Measurements from ENCODE around the gene WNK2.

The WNK2 gene

DNA sequence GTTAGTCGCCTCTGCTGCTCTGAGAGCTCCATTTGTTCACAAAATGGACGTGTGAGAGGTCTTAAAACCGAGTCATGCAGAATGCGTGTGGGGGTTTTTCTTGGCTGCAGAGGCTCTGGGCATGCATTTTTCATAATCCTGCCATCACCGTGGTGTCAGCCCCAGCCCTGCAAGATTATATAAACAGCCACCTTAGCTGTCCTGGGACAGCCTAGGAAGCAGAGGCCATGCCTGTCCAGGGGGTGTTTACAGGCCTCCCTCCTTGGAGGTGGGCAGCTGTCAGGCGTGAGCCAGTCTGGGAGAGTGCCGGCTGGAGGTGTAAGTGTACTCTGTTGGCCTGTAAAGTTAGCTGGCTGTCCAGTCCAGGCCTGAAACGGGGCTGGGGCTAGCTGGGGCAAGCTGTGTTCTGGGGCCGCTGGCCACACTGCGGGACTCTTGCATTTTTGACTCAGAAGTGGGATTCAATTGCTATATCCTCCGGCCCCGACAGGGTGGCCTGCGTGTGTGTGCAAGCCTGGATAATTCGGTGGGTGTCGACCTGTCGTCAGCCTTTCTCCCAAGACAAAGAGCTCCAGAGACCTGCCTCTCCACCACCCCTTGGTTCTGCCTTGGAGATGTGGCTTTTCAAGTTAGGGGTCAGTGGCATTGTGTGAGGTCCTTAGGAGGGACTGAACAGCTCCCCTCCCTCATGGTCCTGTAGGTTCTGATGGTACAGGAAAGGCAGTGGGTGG is 2.4 kb downstream of the WNK2 start:
- no peak for DNase-seq

GRCh38 chr9:93187047-93187446 is 3.1 kb downstream of the WNK2 start:
- no peak for DNase-seq

DNA sequence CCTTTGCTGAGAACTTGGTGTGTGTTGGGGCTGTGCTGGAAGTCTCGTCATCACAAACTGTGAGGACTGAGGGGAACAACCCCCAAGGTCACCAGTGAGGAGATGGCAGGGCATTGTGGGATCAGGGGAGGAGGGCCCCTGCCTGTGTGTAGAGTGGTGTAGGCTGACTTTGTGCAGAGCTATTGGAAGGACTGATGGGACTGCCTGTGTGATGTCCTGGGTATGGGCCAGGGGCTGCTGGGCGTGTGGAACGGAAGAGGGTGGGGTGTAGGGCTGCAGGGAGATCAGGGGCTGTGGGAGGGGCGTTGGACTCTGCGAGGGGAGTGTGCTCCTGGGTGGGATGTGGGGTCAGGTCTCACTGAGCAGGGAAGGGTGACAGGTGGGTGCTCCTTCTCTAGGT is 3.6 kb downstream of the WNK2 start:
- no peak for DNase-seq

DNA sequence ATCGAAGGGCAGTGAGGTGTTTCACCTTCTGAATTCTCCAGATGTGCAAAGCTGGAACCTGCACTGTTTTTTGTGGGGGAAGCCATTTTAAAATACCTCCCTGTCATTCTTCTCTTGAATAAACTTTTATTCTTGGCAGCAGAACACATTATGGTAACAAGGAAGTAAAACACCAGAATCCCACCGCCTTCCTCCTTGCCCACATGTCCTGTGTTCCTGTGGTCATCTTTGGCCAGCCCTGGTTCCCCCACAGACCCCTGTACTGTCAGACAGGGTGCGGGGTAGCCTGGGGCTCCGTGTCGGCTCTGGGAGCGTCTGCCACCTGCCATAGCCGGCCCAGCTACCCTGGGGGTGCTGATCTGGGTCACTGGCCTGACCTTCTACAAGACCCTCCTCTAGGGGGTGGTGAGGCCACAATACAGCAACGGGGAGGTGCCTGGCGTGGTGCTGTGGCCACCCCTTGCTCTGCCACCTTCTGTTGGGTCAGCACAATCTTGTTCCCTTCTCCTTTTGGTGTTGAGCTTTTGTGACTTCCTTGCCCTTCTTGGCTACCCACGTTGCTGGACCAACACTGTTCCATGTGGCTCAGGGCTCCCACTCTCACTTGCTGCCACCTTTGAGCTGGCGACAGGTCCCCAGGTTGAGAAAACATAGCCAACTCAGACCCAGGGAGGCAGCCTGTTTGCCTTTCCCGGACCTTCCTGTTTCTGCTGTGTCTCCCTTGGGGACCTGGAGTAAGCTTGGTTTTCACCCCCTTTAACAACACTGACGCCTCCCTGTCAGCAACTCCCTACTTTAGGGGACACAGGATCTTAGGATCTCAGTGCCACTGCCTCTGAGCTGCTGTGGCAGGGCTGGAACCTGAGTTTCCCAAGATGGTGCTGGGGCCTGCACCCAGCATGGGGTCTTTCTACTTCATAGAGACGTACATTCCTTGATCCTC is 4.8 kb downstream of the WNK2 start:
- DNase-seq = no peak

GRCh38 chr9:93189369-93190132 is 5.6 kb downstream of the WNK2 start:
- no peak for DNase-seq

DNA sequence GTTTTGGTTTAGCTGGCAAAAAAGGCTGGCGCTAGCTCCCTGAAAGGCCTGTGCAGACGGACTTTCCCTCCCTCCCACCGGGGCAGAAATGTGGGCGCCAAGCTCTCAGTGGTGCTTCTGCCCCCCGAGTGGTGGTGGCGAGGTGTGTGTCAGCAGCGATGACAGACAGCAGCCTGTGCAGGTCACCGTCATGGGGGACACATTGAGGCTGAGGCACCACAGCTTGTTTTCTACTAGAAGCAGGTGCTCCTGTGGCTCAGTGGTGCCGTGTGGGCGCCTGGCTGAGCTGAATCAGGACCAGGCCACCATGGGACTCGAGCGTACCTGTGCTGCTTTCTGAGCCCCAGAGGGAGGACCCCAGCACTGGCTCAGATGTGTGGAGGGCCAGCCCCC is 6.2 kb downstream of the WNK2 start:
- DNase-seq = no peak

DNA sequence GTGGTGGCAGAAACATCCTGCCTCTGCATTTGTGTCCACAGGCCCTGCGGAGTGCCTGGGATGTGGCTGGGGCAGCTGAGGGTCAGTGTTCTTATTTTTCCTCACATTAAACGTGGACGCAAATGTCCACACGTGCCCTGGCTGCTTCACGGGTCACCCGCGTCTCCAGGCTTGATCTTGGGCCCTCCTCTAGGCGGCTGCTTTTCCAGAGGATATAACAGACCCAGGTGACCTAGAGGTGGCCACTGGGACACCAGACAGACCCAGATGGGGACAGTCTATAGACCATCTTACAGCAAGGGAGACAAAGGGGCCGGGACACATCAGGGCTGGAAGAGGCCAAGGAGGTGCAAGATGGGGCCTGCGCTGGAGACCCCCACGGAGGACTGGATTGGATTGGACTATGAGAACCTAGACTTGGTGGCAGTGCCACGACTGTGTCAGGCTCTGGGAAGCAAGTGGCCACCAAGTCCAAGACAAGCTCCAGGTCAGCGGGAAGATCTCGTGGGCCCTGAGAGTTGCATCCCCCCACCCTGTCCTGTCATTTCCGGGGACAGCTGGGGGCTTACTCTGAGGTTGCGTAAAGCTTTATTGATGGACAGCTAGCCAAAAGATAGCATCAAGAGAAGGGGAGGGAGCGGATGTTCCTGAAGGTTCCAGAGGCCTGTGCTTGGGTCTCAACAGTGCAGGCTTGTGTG is 6.9 kb downstream of the WNK2 start:
- no peak for DNase-seq

DNA sequence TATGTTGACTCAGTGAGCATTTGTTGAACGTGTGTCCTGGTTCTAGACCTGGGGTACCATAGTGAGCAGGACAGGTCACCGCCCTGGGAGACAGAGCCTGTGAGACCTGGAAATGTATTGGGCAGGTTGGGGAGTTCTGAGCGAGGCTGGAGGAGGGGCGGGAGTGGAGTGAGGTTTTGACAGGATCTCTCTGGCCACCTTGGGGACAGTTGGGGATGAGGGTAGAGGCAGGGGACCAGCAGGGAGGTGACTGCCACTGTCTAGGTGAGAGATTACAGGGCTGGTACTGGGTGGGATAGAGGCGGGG is 7.4 kb downstream of the WNK2 start:
- DNase-seq = no peak

GRCh38 chr9:93192721-93193387 is 8.9 kb downstream of the WNK2 start:
- no peak for DNase-seq

DNA sequence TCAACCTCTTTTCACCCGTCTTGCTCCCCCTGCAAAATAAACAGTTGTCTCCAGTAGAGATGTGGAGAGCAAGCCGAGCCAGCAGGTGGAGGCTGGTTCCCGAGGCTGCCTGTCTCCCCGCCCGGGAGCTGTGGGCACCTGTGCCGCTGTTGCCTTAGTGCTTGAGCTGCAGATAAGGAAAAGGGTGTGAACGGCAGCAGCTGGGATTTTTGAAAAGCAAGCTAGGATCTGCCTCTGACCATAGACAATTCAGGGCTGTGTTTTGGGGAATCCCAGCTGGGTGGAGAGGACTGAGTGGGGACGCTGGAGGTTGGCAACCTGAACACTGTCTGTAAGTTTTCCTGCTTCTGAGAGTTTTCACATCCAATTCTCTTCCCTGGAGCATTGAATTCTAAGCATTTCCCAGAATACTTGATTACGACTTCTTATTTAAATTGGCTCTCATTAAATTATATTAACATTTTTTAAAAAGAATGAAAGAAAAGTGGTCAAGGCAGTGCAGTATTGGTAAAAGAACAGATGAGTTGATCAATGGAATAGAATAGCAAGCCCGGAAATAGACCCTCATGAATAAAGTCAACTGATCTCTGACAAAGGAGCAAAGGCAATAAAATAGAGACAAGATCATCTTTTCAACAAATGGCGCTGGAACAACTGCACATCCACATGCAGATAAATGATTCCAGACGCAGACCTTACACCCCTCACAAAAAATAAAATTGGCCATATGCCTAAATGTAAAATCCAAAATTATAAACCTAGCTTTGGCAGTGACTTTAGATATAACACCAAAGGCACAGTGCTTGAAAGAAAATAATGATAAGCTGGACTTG is 9.7 kb downstream of the WNK2 start:
- no peak for DNase-seq

GRCh38 chr9:93194221-93194625 is 10.3 kb downstream of the WNK2 start:
- DNase-seq = no peak

GRCh38 chr9:93194641-93195040 is 10.7 kb downstream of the WNK2 start:
- DNase-seq = no peak

GRCh38 chr9:93196096-93197055 is 12.4 kb downstream of the WNK2 start:
- no peak for DNase-seq

DNA sequence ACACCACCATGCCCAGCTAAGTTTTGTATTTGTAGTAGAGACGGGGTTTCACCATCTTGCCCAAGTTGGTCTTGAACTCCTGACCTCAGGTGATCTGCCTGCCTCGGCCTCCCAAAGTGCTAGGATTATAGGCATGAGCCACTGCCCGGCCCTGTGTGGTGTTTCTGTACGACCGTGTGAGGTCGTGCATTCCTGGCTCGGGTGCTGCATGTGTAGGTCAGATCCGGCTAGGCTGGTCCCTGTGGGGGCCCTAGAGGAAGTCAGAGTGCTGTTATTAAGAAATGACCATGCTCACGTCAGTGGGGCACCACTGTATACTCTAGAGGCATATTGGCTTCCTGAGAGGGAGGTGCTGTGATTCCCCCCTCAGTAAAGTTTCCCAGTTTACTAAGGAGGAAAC is 13.7 kb downstream of the WNK2 start:
- no peak for DNase-seq

GRCh38 chr9:93198117-93198837 is 14.3 kb downstream of the WNK2 start:
- DNase-seq = no peak

- no peak for DNase-seq
Observed at GRCh38 chr9:93198838-93199625, 15.1 kb downstream of the WNK2 start.

- no peak for DNase-seq
Observed at GRCh38 chr9:93200449-93200742, 16.5 kb downstream of the WNK2 start.

GRCh38 chr9:93200989-93201334 is 17.0 kb downstream of the WNK2 start:
- no peak for DNase-seq
